Measurements from ENCODE around the gene LRRC73. TPM values are rescaled to one million over a fixed set of nuclear protein-coding genes. Genes with fewer than 3 reads are reported as not detected.

LRRC73 gene
- total and polyA plus RNA-seq, 2 donors (not counting 1 experiment from before 2014, with no cell fraction given): 0.18 to 0.33 TPM

DNA sequence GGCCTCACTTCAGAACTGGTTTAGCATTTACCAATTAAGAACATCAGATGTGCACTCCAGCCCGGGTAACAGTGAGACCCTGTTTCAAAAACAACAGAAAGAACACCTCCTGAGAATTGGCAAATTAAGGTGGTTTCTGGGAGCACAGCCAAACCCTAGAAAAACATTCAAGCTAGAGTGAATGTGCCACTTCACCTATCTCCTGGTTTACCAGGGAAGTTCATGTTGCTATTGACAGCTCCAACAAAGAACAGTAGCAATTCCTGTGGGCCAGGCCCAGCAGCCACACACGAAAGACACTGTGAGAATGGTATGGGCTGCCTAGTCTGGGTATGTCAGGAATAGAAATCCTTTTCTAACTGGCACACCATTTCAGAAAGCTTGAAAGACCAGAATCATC is 11.7 kb upstream of the LRRC73 start:
- Histone ChIP-seq H3K27ac (ENCODE audit: insufficient read depth, low read length) (no peak overlapping the region), H3K79me2 (ENCODE audit: control insufficient read depth, insufficient read depth, low read length) (peaks cover 26% of the 10 kb centered on the region), H3K36me3 (ENCODE audit: control insufficient read depth, insufficient read depth, low read length) (peaks cover 42% of the 10 kb centered on the region)

DNA sequence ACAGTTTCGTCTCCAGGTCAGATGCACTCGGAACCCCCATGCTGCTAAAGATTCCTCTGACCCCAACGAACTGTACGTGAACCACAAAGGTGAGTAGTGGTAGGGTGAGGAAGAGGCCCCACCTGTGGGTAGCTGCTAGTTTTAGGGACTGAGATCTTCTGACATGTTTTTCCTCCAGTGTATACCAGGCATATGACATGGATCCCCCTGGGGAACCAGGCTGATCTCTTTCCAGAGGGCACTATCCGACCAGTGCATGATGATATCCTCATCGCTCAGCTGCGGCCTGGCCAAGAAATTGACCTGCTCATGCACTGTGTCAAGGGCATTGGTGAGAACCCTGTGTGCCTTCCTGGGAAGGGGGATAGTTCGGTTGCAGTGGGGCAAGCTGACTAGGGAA is 10.0 kb upstream of the LRRC73 start:
- no peak overlapping the region for H3K27ac ChIP-seq (ENCODE audit: insufficient read depth, low read length)
- no peaks in the 10 kb centered on the region for H3K9me3 ChIP-seq (ENCODE audit: control insufficient read depth, insufficient read depth, low read depth, low read length)
- no peak overlapping the region for H3K4me2 ChIP-seq (ENCODE audit: extremely low read depth, insufficient read depth, low read length)
- H3K4me3 ChIP-seq (replicated peaks in 1 of 4; ENCODE audit: control extremely low read depth in 1 of 4, insufficient read depth in 1 of 4, low read depth in 3 of 4, low read length in 4 of 4): no peak overlapping the region
- no peak overlapping the region for H3K9ac ChIP-seq (ENCODE audit: insufficient read depth, low read length)
- TF ChIP-seq EZH2 (IDR thresholded peaks at IDR 0.05; ENCODE audit: low read length, missing control alignments): no peak
- TF ChIP-seq, protein P1, sequence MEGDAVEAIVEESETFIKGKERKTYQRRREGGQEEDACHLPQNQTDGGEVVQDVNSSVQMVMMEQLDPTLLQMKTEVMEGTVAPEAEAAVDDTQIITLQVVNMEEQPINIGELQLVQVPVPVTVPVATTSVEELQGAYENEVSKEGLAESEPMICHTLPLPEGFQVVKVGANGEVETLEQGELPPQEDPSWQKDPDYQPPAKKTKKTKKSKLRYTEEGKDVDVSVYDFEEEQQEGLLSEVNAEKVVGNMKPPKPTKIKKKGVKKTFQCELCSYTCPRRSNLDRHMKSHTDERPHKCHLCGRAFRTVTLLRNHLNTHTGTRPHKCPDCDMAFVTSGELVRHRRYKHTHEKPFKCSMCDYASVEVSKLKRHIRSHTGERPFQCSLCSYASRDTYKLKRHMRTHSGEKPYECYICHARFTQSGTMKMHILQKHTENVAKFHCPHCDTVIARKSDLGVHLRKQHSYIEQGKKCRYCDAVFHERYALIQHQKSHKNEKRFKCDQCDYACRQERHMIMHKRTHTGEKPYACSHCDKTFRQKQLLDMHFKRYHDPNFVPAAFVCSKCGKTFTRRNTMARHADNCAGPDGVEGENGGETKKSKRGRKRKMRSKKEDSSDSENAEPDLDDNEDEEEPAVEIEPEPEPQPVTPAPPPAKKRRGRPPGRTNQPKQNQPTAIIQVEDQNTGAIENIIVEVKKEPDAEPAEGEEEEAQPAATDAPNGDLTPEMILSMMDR (conservative IDR thresholded peaks at IDR 0.05 in 1 of 2, IDR thresholded peaks at IDR 0.05 in 1 of 2; ENCODE audit: low read depth in 1 of 2, low read length in 2 of 2): no peak
- peaks cover 43% of the 10 kb centered on the region for H3K36me3 ChIP-seq (ENCODE audit: control insufficient read depth, insufficient read depth, low read length)
- H3K4me1 ChIP-seq (ENCODE audit: control insufficient read depth, extremely low read depth, insufficient read depth, low read length): peaks cover 11% of the 10 kb centered on the region
- peaks cover 42% of the 10 kb centered on the region for H3K79me2 ChIP-seq (ENCODE audit: control insufficient read depth, insufficient read depth, low read length)
- no peak for DNase-seq (ENCODE audit: low read depth in 2 of 2)
- H3K27me3 ChIP-seq (ENCODE audit: control insufficient read depth, insufficient read depth, low read length): no peaks in the 10 kb centered on the region
- no peak overlapping the region for H2AFZ ChIP-seq (ENCODE audit: low read length)
- H4K20me1 ChIP-seq (ENCODE audit: control insufficient read depth, extremely low read depth, insufficient read depth, low read length): no peaks in the 10 kb centered on the region

More for the DNA sequence above, 11.7 kb upstream of the LRRC73 start:
- H4K20me1 ChIP-seq (ENCODE audit: control insufficient read depth, extremely low read depth, insufficient read depth, low read length): no peaks in the 10 kb centered on the region
- DNase-seq (ENCODE audit: low read depth in 2 of 2): no peak
- no peak for TF ChIP-seq EZH2 (IDR thresholded peaks at IDR 0.05; ENCODE audit: low read length, missing control alignments)
- TF ChIP-seq, protein P1 (conservative IDR thresholded peaks at IDR 0.05 in 1 of 2, IDR thresholded peaks at IDR 0.05 in 1 of 2; ENCODE audit: low read depth in 1 of 2, low read length in 2 of 2): no peak
- H3K27me3 ChIP-seq (ENCODE audit: control insufficient read depth, insufficient read depth, low read length): no peaks in the 10 kb centered on the region
- no peaks in the 10 kb centered on the region for H3K9me3 ChIP-seq (ENCODE audit: control insufficient read depth, insufficient read depth, low read depth, low read length)
- H3K4me2 ChIP-seq (ENCODE audit: extremely low read depth, insufficient read depth, low read length): no peak overlapping the region
- H3K4me3 ChIP-seq (replicated peaks in 1 of 4; ENCODE audit: control extremely low read depth in 1 of 4, insufficient read depth in 1 of 4, low read depth in 3 of 4, low read length in 4 of 4): no peak overlapping the region
- no peak overlapping the region for H2AFZ ChIP-seq (ENCODE audit: low read length)
- H3K4me1 ChIP-seq (ENCODE audit: control insufficient read depth, extremely low read depth, insufficient read depth, low read length): peaks cover 2% of the 10 kb centered on the region
- no peak overlapping the region for H3K9ac ChIP-seq (ENCODE audit: insufficient read depth, low read length)

DNA sequence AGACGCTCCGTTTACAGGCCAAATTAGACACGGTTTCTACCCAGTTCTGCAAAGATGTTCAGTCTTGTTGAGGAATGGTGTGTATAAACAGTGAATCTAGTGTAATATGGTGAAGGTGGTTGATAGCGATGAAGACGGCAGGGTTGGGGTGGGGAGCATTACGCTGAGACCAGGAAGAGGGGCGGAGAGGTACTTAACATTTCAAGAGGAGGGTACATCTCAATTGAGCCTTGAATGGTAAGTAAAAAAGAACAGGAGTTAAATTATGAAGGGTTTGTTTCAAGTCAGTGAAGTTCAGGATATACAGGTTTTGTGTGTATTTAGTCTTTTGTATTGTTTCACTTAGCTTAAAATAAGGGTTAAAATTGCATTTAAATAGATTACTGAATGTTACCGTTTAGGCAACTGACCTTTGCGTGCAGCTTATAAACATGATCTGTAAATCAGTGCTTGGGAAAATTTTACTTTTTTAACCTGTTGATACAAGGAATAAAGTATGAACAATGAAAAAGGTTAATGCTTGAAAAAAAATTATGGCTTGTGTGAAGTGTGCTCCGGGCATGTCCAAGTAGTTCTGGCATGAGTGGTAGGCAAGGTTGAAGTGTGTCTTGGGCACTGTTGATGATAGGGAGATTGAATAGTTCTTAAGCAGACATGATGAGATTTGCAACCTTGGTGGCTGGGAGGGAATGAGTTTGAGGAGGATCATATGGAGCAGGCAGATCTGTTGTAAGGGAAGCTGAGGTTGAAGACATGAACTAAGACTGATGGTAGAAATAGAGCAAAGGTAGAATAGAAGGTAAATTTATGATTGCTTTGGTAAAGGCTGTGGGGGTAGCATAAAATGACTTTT is 7.6 kb upstream of the LRRC73 start:
- Histone ChIP-seq H3K27ac (ENCODE audit: insufficient read depth, low read length) (peak overlapping the region; percentile 86), H3K4me3 (replicated peaks in 1 of 4; ENCODE audit: control extremely low read depth in 1 of 4, insufficient read depth in 1 of 4, low read depth in 3 of 4, low read length in 4 of 4) (peak overlapping the region; percentile 74 to 99 (median 90)), H3K4me2 (ENCODE audit: extremely low read depth, insufficient read depth, low read length) (peak overlapping the region; percentile 99), H4K20me1 (ENCODE audit: control insufficient read depth, extremely low read depth, insufficient read depth, low read length) (no peaks in the 10 kb centered on the region), H3K36me3 (ENCODE audit: control insufficient read depth, insufficient read depth, low read length) (peaks cover 38% of the 10 kb centered on the region), H3K27me3 (ENCODE audit: control insufficient read depth, insufficient read depth, low read length) (no peaks in the 10 kb centered on the region), H3K4me1 (ENCODE audit: control insufficient read depth, extremely low read depth, insufficient read depth, low read length) (peaks cover 11% of the 10 kb centered on the region), H3K79me2 (ENCODE audit: control insufficient read depth, insufficient read depth, low read length) (peaks cover 49% of the 10 kb centered on the region), H3K9me3 (ENCODE audit: control insufficient read depth, insufficient read depth, low read depth, low read length) (no peaks in the 10 kb centered on the region), H3K9ac (ENCODE audit: insufficient read depth, low read length) (peak overlapping the region; percentile 87), H2AFZ (ENCODE audit: low read length) (peak overlapping the region; percentile 98)
- DNase-seq (ENCODE audit: low read depth in 2 of 2): peak in 1 of 2 donors; percentile 11
- TF ChIP-seq EZH2 (IDR thresholded peaks at IDR 0.05; ENCODE audit: low read length, missing control alignments): no peak
- TF ChIP-seq, protein P1 (conservative IDR thresholded peaks at IDR 0.05 in 1 of 2, IDR thresholded peaks at IDR 0.05 in 1 of 2; ENCODE audit: low read depth in 1 of 2, low read length in 2 of 2): no peak

Measured in fibroblast of lung (primary cell).